GM23338 (cell line): ENCODE data around the gene TAS2R30. TPM values are rescaled to one million over a fixed set of nuclear protein-coding genes. Genes with fewer than 3 reads are reported as not detected.

Source experiments
- CREB1 ChIP-seq: fragments of 250-450 bp; sonication (Bioruptor Pico); IDR thresholded peaks from 2 replicates; pipeline ENCODE4 v1.5.0; 2020; ENCODE audit warnings: low read depth, mild to moderate bottlenecking, moderate library complexity
- EZH2 ChIP-seq: fragments of 200-600 bp; sonication (generic); IDR thresholded peaks from one replicate; pipeline ENCODE4 v1.8.0; 2017; ENCODE audit warnings: antibody characterized with exemption, mild to moderate bottlenecking, low read depth; ENCODE audit not compliant: unreplicated experiment
- EZH2phosphoT487 ChIP-seq: fragments of 200-600 bp; sonication (generic); IDR thresholded peaks from one replicate; pipeline ENCODE4 v1.8.1; 2018; ENCODE audit warnings: antibody characterized with exemption; ENCODE audit not compliant: unreplicated experiment
- NANOG ChIP-seq: IDR thresholded peaks from 2 replicates; pipeline ENCODE4 v1.6.1; 2016; ENCODE audit warnings: antibody characterized with exemption, borderline replicate concordance
- STAT1 ChIP-seq: IDR thresholded peaks from one replicate; pipeline ENCODE4 v1.6.1; 2016; ENCODE audit warnings: antibody characterized with exemption; ENCODE audit not compliant: unreplicated experiment
- ZNF114 ChIP-seq: fragments of 250-450 bp; sonication (Bioruptor Pico); IDR thresholded peaks from 2 replicates; pipeline ENCODE4 v1.5.0; 2020; ENCODE audit warnings: mild to moderate bottlenecking, moderate library complexity
- polyA plus RNA-seq: library from polyadenylated mRNA; unstranded; fragments of >200 nt; fragmentation: Nextera tagmentation; extraction: Ambion mirVana; gene quantifications from 2 replicates; pipeline ENCODE4 v1.2.1, GENCODE V29; 2016
- total RNA-seq: library from RNA; depleted of rRNA; stranded (reverse); fragments of >200 nt; shearing (Covaris generic); gene quantifications from 2 replicates; pipeline ENCODE4 v1.2.3, GENCODE V29; 2014
- TF ChIP-seq, protein P1 (sequence below): fragments of 250-450 bp; sonication (Bioruptor Pico); IDR thresholded peaks from 2 replicates; pipeline ENCODE4 v1.5.0; 2020; ENCODE audit warnings: mild to moderate bottlenecking, moderate library complexity
- TF ChIP-seq, protein P2 (sequence below): IDR thresholded peaks from 2 replicates; pipeline ENCODE4 v1.6.1; 2016; ENCODE audit warnings: antibody characterized with exemption
- TF ChIP-seq, protein P3 (sequence below): IDR thresholded peaks from one replicate; pipeline ENCODE4 v1.6.1; 2018; ENCODE audit warnings: antibody characterized with exemption; ENCODE audit not compliant: unreplicated experiment

TAS2R30 gene
- total and polyA plus RNA-seq, 2 experiments from 2014 or later = 0.39 to 13.7 TPM

DNA sequence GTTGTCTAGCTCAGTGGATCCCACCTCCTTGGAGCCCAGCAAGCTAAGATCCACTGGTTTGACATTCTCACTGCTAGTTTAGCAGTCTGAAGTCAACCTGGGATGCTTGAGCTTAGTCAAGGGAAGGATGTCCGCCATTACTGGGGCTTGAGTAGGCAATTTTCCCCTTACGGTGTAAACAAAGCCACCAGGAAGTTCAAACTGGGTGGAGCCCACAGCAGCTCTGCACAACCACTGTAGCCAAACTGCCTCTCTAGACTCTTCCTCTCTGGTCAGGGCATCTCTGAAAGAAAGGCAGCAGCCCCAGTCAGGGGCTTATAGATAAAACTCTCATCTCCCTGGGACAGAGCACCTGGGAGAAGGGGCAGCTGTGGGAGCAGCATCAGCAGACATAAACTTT is 25.6 kb downstream of the TAS2R30 start (continued):
- TF ChIP-seq, protein P1, sequence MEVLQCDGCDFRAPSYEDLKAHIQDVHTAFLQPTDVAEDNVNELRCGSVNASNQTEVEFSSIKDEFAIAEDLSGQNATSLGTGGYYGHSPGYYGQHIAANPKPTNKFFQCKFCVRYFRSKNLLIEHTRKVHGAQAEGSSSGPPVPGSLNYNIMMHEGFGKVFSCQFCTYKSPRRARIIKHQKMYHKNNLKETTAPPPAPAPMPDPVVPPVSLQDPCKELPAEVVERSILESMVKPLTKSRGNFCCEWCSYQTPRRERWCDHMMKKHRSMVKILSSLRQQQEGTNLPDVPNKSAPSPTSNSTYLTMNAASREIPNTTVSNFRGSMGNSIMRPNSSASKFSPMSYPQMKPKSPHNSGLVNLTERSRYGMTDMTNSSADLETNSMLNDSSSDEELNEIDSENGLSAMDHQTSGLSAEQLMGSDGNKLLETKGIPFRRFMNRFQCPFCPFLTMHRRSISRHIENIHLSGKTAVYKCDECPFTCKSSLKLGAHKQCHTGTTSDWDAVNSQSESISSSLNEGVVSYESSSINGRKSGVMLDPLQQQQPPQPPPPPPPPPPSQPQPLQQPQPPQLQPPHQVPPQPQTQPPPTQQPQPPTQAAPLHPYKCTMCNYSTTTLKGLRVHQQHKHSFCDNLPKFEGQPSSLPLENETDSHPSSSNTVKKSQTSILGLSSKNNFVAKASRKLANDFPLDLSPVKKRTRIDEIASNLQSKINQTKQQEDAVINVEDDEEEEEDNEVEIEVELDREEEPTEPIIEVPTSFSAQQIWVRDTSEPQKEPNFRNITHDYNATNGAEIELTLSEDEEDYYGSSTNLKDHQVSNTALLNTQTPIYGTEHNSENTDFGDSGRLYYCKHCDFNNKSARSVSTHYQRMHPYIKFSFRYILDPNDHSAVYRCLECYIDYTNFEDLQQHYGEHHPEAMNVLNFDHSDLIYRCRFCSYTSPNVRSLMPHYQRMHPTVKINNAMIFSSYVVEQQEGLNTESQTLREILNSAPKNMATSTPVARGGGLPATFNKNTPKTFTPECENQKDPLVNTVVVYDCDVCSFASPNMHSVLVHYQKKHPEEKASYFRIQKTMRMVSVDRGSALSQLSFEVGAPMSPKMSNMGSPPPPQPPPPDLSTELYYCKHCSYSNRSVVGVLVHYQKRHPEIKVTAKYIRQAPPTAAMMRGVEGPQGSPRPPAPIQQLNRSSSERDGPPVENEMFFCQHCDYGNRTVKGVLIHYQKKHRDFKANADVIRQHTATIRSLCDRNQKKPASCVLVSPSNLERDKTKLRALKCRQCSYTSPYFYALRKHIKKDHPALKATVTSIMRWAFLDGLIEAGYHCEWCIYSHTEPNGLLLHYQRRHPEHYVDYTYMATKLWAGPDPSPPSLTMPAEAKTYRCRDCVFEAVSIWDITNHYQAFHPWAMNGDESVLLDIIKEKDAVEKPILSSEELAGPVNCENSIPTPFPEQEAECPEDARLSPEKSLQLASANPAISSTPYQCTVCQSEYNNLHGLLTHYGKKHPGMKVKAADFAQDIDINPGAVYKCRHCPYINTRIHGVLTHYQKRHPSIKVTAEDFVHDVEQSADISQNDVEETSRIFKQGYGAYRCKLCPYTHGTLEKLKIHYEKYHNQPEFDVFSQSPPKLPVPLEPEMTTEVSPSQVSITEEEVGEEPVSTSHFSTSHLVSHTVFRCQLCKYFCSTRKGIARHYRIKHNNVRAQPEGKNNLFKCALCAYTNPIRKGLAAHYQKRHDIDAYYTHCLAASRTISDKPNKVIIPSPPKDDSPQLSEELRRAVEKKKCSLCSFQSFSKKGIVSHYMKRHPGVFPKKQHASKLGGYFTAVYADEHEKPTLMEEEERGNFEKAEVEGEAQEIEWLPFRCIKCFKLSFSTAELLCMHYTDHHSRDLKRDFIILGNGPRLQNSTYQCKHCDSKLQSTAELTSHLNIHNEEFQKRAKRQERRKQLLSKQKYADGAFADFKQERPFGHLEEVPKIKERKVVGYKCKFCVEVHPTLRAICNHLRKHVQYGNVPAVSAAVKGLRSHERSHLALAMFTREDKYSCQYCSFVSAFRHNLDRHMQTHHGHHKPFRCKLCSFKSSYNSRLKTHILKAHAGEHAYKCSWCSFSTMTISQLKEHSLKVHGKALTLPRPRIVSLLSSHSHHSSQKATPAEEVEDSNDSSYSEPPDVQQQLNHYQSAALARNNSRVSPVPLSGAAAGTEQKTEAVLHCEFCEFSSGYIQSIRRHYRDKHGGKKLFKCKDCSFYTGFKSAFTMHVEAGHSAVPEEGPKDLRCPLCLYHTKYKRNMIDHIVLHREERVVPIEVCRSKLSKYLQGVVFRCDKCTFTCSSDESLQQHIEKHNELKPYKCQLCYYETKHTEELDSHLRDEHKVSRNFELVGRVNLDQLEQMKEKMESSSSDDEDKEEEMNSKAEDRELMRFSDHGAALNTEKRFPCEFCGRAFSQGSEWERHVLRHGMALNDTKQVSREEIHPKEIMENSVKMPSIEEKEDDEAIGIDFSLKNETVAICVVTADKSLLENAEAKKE (CRISPR knock-in tag) = no peak
- TF ChIP-seq, protein P2, sequence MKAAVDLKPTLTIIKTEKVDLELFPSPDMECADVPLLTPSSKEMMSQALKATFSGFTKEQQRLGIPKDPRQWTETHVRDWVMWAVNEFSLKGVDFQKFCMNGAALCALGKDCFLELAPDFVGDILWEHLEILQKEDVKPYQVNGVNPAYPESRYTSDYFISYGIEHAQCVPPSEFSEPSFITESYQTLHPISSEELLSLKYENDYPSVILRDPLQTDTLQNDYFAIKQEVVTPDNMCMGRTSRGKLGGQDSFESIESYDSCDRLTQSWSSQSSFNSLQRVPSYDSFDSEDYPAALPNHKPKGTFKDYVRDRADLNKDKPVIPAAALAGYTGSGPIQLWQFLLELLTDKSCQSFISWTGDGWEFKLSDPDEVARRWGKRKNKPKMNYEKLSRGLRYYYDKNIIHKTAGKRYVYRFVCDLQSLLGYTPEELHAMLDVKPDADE = no peak
- no peak for TF ChIP-seq EZH2
- TF ChIP-seq, protein P3, sequence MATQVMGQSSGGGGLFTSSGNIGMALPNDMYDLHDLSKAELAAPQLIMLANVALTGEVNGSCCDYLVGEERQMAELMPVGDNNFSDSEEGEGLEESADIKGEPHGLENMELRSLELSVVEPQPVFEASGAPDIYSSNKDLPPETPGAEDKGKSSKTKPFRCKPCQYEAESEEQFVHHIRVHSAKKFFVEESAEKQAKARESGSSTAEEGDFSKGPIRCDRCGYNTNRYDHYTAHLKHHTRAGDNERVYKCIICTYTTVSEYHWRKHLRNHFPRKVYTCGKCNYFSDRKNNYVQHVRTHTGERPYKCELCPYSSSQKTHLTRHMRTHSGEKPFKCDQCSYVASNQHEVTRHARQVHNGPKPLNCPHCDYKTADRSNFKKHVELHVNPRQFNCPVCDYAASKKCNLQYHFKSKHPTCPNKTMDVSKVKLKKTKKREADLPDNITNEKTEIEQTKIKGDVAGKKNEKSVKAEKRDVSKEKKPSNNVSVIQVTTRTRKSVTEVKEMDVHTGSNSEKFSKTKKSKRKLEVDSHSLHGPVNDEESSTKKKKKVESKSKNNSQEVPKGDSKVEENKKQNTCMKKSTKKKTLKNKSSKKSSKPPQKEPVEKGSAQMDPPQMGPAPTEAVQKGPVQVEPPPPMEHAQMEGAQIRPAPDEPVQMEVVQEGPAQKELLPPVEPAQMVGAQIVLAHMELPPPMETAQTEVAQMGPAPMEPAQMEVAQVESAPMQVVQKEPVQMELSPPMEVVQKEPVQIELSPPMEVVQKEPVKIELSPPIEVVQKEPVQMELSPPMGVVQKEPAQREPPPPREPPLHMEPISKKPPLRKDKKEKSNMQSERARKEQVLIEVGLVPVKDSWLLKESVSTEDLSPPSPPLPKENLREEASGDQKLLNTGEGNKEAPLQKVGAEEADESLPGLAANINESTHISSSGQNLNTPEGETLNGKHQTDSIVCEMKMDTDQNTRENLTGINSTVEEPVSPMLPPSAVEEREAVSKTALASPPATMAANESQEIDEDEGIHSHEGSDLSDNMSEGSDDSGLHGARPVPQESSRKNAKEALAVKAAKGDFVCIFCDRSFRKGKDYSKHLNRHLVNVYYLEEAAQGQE = no peak
- TF ChIP-seq STAT1 = no peak
- TF ChIP-seq ZNF114 = no peak
- TF ChIP-seq EZH2phosphoT487 = no peak
- TF ChIP-seq CREB1 = no peak
- no peak for TF ChIP-seq NANOG
